Measurements from ENCODE around the gene SGPP2.

Gene SGPP2

GRCh38 chr2:222504191-222504590 lies 79.8 kb downstream of the SGPP2 start:
- H3K4me3 ChIP-seq (ENCODE audit: low read depth, low read length), result no peak overlapping the region
- no peak for TF ChIP-seq CTCF (IDR thresholded peaks at IDR 0.05; ENCODE audit: low read depth, low read length)
- DNase-seq (ENCODE audit: low read depth, low spot score), result no peak
- in situ Hi-C loops (cut with HindIII; ENCODE audit: low sequenced_read_pairs), result no loop called here

- H3K4me3 ChIP-seq (ENCODE audit: low read depth, low read length), result no peak overlapping the region
- in situ Hi-C loops (cut with HindIII; ENCODE audit: low sequenced_read_pairs), result no loop called here
- DNase-seq (ENCODE audit: low read depth, low spot score), result no peak
- no peak for TF ChIP-seq CTCF (IDR thresholded peaks at IDR 0.05; ENCODE audit: low read depth, low read length)
Measured at GRCh38 chr2:222504719-222505118, 80.4 kb downstream of the SGPP2 start.

GRCh38 chr2:222506230-222506935 lies 82.0 kb downstream of the SGPP2 start:
- DNase-seq (ENCODE audit: low read depth, low spot score), result no peak
- in situ Hi-C loops (cut with HindIII; ENCODE audit: low sequenced_read_pairs), result no loop called here
- TF ChIP-seq CTCF (IDR thresholded peaks at IDR 0.05; ENCODE audit: low read depth, low read length), result no peak

DNA sequence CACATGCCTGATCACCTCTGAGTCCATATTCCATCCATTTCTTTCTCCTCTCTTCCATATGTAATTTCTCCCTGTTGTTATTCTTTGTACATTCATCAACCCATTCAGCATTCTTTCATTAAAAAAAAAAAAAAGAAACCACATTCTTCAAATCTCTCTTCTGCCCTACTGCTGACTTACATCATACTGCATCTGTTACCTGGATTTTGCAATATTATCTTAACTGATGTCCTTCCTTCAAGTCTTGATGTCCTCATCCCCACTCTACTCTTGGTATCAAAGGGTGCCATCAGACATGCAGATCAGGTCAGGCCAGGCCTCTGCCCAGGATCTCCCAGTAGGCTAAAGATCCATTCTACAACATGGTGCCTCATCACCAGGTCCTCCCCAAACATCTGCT lies 90.6 kb downstream of the SGPP2 start:
- in situ Hi-C loops (cut with HindIII; ENCODE audit: low sequenced_read_pairs), result no loop called here
- no peak overlapping the region for H3K4me3 ChIP-seq (ENCODE audit: low read depth, low read length)
- no peak for TF ChIP-seq CTCF (IDR thresholded peaks at IDR 0.05; ENCODE audit: low read depth, low read length)
- no peak for DNase-seq (ENCODE audit: low read depth, low spot score)

More at GRCh38 chr2:222506230-222506935, 82.0 kb downstream of the SGPP2 start:
- H3K4me3 ChIP-seq (ENCODE audit: low read depth, low read length), result no peak overlapping the region

GRCh38 chr2:222518570-222519381 lies 94.4 kb downstream of the SGPP2 start:
- TF ChIP-seq CTCF (IDR thresholded peaks at IDR 0.05; ENCODE audit: low read depth, low read length), result no peak
- H3K4me3 ChIP-seq (ENCODE audit: low read depth, low read length), result no peak overlapping the region
- in situ Hi-C loops (cut with HindIII; ENCODE audit: low sequenced_read_pairs), result no loop called here
- DNase-seq (ENCODE audit: low read depth, low spot score), result peak; percentile 69

DNA sequence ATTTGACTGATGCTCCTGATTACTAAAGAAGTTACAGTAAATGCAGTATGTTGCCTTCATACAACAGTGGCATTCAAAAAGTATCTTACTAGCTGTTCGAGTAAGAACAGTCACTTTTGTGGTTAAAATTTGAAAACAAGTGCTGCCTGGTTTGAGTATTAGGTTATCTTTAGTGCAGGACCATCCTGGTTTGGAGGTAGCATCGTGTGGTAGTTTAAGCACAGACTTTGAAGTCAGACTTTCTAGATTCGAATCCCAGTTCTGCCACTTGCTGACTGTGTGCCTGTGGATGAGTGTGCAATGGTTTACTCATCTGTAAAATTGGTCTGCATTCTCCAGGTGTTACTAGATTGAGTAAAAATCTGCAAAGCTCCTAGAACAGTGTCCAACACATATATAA lies 96.8 kb downstream of the SGPP2 start:
- DNase-seq (ENCODE audit: low read depth, low spot score), result no peak

More for the DNA sequence above, 96.8 kb downstream of the SGPP2 start:
- TF ChIP-seq CTCF (IDR thresholded peaks at IDR 0.05; ENCODE audit: low read depth, low read length), result no peak
- in situ Hi-C loops (cut with HindIII; ENCODE audit: low sequenced_read_pairs), result no loop called here
- H3K4me3 ChIP-seq (ENCODE audit: low read depth, low read length), result no peak overlapping the region
